HCT116 (cell line): Measurements from ENCODE around the gene DIP2B. TPM values are rescaled to one million over a fixed set of nuclear protein-coding genes. Genes with fewer than 3 reads are reported as not detected.

Experiments
- ATAC-seq: fragments of 200-7000 bp; cut with Tn5 transposase; 2 replicates; pipeline ENCODE4 v1.9.1; 2020; ENCODE audit warnings: mild to moderate bottlenecking, moderate library complexity
- BruUV-seq: library from RNA; stranded (reverse); fragments of 400-500 nt; replicated peaks from 2 replicates; lab custom pipeline; 2021; lab: Mats Ljungman, UMichigan
- CTCF ChIA-PET: fragments of 300-600 bp; sonication (Branson Sonifier 250); formaldehyde crosslinking; loops from one replicate; lab custom pipeline; 2021; ENCODE audit warnings: antibody characterized with exemption; lab: Charles Lee
- POLR2A ChIA-PET: fragments of 300-600, 350-600 bp; sonication (Branson Sonifier 250); formaldehyde crosslinking; loops from one replicate; lab custom pipeline; 2021; ENCODE audit warnings: antibody characterized with exemption; lab: Charles Lee
- RAD21 ChIA-PET, 2 experiments: fragments of 300-600 bp; sonication (Branson Sonifier 250); formaldehyde crosslinking; loops; one replicate each; lab custom pipeline; 2023; ENCODE audit warnings: low total read pairs in 2 of 2; ENCODE audit not compliant: uncharacterized antibody in 2 of 2, unreplicated experiment in 2 of 2, low non-redundant PET in 1 of 2; lab: Charles Lee
- DNase-seq: peaks from one replicate; pipeline ENCODE4 v3.0.0-alpha.2; 2010; ENCODE audit warnings: low read depth, low spot score
- H2AFZ ChIP-seq: fragments of 200-600 bp; shearing (Covaris generic), sonication (generic); 2 replicates; pipeline ENCODE4 v1.6.1; 2017; ENCODE audit warnings: low read depth, mixed run types, mixed read lengths, antibody characterized with exemption, low read length; ENCODE audit not compliant: poor library complexity, severe bottlenecking
- H3K27ac ChIP-seq: 2 replicates; pipeline ENCODE4 v1.5.1; 2012; ENCODE audit warnings: low read depth, low read length
- H3K27me3 ChIP-seq: fragments of 200-600 bp; sonication (generic); 2 replicates; pipeline ENCODE4 v1.6.1; 2016; ENCODE audit warnings: mixed run types, low read length, mixed read lengths; ENCODE audit not compliant: insufficient read depth
- H3K36me3 ChIP-seq, 2 experiments: fragments of 200-500 bp in 1 of 2; fragments of 200-600 bp in 1 of 2; sonication (Bioruptor generic) in 1 of 2; sonication (generic) in 1 of 2; 2 replicates each; pipeline versions ENCODE4 v1.5.1 to v1.6.1; 2014 to 2016; ENCODE audit warnings: low read length in 2 of 2, inconsistent platforms in 1 of 2, mixed read lengths in 1 of 2, mixed run types in 1 of 2; ENCODE audit not compliant: insufficient read depth in 2 of 2, control insufficient read depth in 1 of 2
- H3K4me1 ChIP-seq, 2 experiments: fragments of 200-600 bp in 1 of 2; sonication (generic) in 1 of 2; 2 replicates each; pipeline versions ENCODE4 v1.5.1 to v1.6.1; 2012 to 2017; ENCODE audit warnings: low read length in 2 of 2, inconsistent platforms in 1 of 2, mild to moderate bottlenecking in 1 of 2, mixed read lengths in 1 of 2, mixed run types in 1 of 2, moderate library complexity in 1 of 2; ENCODE audit not compliant: insufficient read depth in 2 of 2, control insufficient read depth in 1 of 2
- H3K4me2 ChIP-seq: fragments of 200-600 bp; sonication (generic); 2 replicates; pipeline ENCODE4 v1.6.1; 2017; ENCODE audit warnings: mixed run types, low read length, mixed read lengths
- H3K4me3 ChIP-seq, 2 experiments: fragments of 200-600 bp in 1 of 2; sonication (generic) in 1 of 2; replicated peaks in 1 of 2; 2 replicates each; pipeline ENCODE4 v1.5.1; 2011 to 2016; ENCODE audit warnings: low read length in 2 of 2, control low read depth in 1 of 2, low read depth in 1 of 2, mild to moderate bottlenecking in 1 of 2, mixed read lengths in 1 of 2, mixed run types in 1 of 2
- H3K79me2 ChIP-seq: fragments of 200-600 bp; sonication (generic); 2 replicates; pipeline ENCODE4 v1.6.1; 2017; ENCODE audit warnings: mild to moderate bottlenecking, mixed run types, low read length, moderate library complexity, mixed read lengths; ENCODE audit not compliant: insufficient read depth
- H3K9ac ChIP-seq: fragments of 200-600 bp; sonication (generic); 2 replicates; pipeline ENCODE4 v1.6.1; 2016; ENCODE audit warnings: low read length, mixed read lengths
- H3K9me2 ChIP-seq: fragments of 200-600 bp; sonication (generic), shearing (Covaris generic); 2 replicates; pipeline ENCODE4 v1.6.1; 2017; ENCODE audit warnings: mixed run types, mild to moderate bottlenecking, moderate library complexity; ENCODE audit not compliant: insufficient read depth
- H3K9me3 ChIP-seq, 2 experiments: fragments of 200-500 bp in 1 of 2; fragments of 200-600 bp in 1 of 2; sonication (Bioruptor generic) in 1 of 2; sonication (generic) in 1 of 2; 2 replicates each; pipeline ENCODE4 v1.6.1; 2014 to 2017; ENCODE audit warnings: low read length in 2 of 2, mixed read lengths in 2 of 2, inconsistent platforms in 1 of 2, low read depth in 1 of 2, mild to moderate bottlenecking in 1 of 2, mixed run types in 1 of 2, moderate library complexity in 1 of 2; ENCODE audit not compliant: control insufficient read depth in 1 of 2, insufficient read depth in 1 of 2
- H4K20me1 ChIP-seq: fragments of 200-600 bp; sonication (generic), shearing (Covaris generic); 2 replicates; pipeline ENCODE4 v1.6.1; 2017; ENCODE audit warnings: mixed run types, mild to moderate bottlenecking, moderate library complexity; ENCODE audit not compliant: insufficient read depth
- CEBPB ChIP-seq: IDR thresholded peaks from 2 replicates; pipeline ENCODE4 v1.6.1; 2012; ENCODE audit warnings: low read depth
- FOSL1 ChIP-seq: IDR thresholded peaks from 2 replicates; pipeline ENCODE4 v1.6.1; 2012; ENCODE audit warnings: low read depth
- TCF7L2 ChIP-seq: IDR thresholded peaks from 2 replicates; pipeline ENCODE4 v1.7.0; 2011; ENCODE audit warnings: borderline replicate concordance, inconsistent platforms; ENCODE audit not compliant: insufficient read depth, insufficient read length; ENCODE audit errors: extremely low read depth
- ZNF274 ChIP-seq: fragments of 200-500 bp; sonication (Bioruptor generic); IDR thresholded peaks from 2 replicates; pipeline ENCODE4 v1.6.1; 2014; ENCODE audit warnings: mild to moderate bottlenecking, low read depth, low read length, inconsistent platforms
- intact Hi-C: fragments of 100-400 bp; cut with micrococcal nuclease; formaldehyde crosslinking; loops from 2 replicates; pipeline ENCODE4 v1.10.0; 2022
- total RNA-seq: library from RNA; stranded (reverse); gene quantifications from one replicate; pipeline ENCODE4 v1.2.1, GENCODE V29; 2021; ENCODE audit not compliant: unreplicated experiment
- TF ChIP-seq, protein P1 (sequence below): IDR thresholded peaks from 2 replicates; pipeline ENCODE4 v1.6.1; 2012
- TF ChIP-seq, protein P2 (sequence below), 3 experiments: fragments of 200-600 bp in 1 of 3; sonication (generic) in 1 of 3; IDR thresholded peaks in 2 of 3; conservative IDR thresholded peaks in 1 of 3; 2 replicates each; pipeline ENCODE4 v1.5.1; 2012 to 2017; ENCODE audit warnings: low read depth in 2 of 3, low read length in 2 of 3, antibody characterized with exemption in 1 of 3, borderline replicate concordance in 1 of 3, control low read depth in 1 of 3, mild to moderate bottlenecking in 1 of 3, mixed read lengths in 1 of 3, mixed run types in 1 of 3, moderate library complexity in 1 of 3; ENCODE audit not compliant: insufficient read depth in 1 of 3

DIP2B gene
- total RNA-seq, 1 experiment from 2014 or later: 32.3 TPM

DNA sequence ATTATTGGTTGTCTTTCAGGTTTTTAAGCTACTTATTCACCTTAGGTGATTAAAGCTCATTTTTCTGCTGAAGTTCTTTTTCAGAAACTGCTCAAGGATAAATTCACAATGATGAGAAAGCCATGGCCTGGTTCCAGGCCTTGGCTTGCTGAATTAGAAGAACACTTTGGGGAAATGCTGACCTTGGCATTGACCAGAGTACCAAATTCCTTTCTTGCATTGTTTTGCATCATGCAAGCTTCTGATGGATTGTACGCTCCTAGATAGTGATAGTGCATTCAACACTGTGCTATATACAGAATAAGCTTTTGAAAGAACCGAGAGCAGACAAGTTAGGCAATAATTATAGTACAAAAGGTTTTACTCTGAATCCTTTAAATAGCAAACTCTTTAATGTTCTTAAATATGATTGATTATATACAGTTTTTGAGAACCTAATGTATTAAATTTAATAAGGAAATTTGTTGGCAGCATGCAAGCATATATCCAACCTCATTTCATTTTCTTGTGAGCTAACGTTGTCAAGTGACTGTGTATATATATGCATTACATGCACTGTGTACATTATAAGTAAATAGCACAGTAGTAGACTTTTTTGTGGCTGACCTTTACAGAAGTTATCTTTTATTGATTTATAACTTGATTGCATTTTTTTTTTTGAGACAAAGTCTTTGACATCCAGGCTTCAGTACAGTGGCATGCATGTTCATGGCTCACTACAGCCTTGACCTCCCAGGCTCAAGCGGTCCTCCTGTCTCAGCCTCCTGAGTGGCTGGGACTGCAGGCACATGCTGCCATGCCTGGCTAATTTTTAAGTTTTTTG, 99.2 kb downstream of the DIP2B start:
- CTCF ChIA-PET: no interaction called here
- H4K20me1 ChIP-seq: no peaks in the 10 kb centered on the region
- no peak overlapping the region for H3K4me2 ChIP-seq
- H3K27me3 ChIP-seq: no peaks in the 10 kb centered on the region
- TF ChIP-seq TCF7L2: no peak
- no peak for TF ChIP-seq CEBPB
- TF ChIP-seq FOSL1: no peak
- TF ChIP-seq, protein P1, sequence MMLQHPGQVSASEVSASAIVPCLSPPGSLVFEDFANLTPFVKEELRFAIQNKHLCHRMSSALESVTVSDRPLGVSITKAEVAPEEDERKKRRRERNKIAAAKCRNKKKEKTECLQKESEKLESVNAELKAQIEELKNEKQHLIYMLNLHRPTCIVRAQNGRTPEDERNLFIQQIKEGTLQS: no peak
- TF ChIP-seq, protein P2, sequence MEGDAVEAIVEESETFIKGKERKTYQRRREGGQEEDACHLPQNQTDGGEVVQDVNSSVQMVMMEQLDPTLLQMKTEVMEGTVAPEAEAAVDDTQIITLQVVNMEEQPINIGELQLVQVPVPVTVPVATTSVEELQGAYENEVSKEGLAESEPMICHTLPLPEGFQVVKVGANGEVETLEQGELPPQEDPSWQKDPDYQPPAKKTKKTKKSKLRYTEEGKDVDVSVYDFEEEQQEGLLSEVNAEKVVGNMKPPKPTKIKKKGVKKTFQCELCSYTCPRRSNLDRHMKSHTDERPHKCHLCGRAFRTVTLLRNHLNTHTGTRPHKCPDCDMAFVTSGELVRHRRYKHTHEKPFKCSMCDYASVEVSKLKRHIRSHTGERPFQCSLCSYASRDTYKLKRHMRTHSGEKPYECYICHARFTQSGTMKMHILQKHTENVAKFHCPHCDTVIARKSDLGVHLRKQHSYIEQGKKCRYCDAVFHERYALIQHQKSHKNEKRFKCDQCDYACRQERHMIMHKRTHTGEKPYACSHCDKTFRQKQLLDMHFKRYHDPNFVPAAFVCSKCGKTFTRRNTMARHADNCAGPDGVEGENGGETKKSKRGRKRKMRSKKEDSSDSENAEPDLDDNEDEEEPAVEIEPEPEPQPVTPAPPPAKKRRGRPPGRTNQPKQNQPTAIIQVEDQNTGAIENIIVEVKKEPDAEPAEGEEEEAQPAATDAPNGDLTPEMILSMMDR (IDR thresholded peaks at IDR 0.05 in 2 of 3, conservative IDR thresholded peaks at IDR 0.05 in 1 of 3; ENCODE audit: borderline replicate concordance in 1 of 3, insufficient read depth in 1 of 3, low read depth in 2 of 3, low read length in 2 of 3): no peak
- no peak for TF ChIP-seq ZNF274
- DNase-seq (no peak), ATAC-seq (no peak)
- H2AFZ ChIP-seq: no peak overlapping the region
- no TSS peak for BruUV-seq
- H3K4me1 ChIP-seq: peaks cover 0 to 7% of the 10 kb centered on the region in 2 experiments; a peak in 2 of 4 replicates
- H3K36me3 ChIP-seq: no peaks in the 10 kb centered on the region
- no peaks in the 10 kb centered on the region for H3K9me2 ChIP-seq
- intact Hi-C loops: no loop called here
- H3K79me2 ChIP-seq: peaks cover 41% of the 10 kb centered on the region
- H3K9ac ChIP-seq: no peak overlapping the region
- no peak overlapping the region for H3K4me3 ChIP-seq
- no peaks in the 10 kb centered on the region for H3K9me3 ChIP-seq
- RAD21 ChIA-PET: no interaction called here
- POLR2A ChIA-PET: no interaction called here
- H3K27ac ChIP-seq: no peak overlapping the region
